GM21360 (cell line): Measurements from ENCODE around the gene RPRD1A.
A peak's percentile ranks its signal among the peaks of the same experiment; 100 is the strongest.
"Not testable (repeated sequence)": the region's sequence is repeated elsewhere in the genome, so short reads cannot be mapped to it uniquely, and the experiment has no call there.

Experiments
- ATAC-seq: cut with Tn5 transposase; IDR thresholded peaks from one replicate; pipeline ENCODE4 v1.9.1; 2021; ENCODE audit warnings: mild to moderate bottlenecking, moderate library complexity; ENCODE audit not compliant: unreplicated experiment

RPRD1A gene

DNA sequence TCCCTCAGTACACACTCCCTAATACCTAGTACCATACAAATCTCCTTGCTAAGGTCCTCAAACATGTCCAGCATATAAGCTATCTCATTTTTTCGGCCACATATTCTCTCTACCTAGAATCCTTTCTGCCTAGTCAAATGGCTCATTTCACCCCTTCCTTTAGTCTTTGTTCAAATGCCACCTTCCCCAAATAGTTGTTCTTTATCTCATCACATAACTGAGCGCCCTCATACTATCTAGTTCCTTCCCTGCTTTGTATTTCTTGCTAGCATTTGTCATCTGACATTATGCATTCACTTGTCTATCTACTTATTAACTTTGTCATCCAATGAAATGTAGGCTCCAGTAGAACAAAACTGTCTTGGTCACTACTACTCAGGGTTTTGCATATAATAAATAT, 35.5 kb downstream of the RPRD1A start:
- no peak for ATAC-seq

DNA sequence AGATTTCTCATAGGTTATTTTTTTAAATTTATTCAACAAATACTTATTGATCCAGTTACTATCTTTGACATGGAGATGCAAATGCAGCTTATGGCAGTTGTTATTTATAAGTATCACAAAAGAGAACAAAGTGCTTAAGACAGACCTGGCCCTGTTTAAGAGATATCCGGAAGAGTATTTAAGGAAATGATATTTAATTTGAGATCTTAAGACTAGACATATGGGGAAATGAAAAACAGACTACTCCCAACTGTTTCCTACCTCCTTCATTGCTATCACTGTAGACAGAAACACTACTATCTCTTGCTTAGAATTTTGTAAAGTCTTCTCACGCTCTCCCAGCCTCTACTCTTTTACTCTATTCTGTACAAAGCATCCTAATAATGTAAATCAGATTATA, 36.0 kb downstream of the RPRD1A start:
- ATAC-seq = no peak

DNA sequence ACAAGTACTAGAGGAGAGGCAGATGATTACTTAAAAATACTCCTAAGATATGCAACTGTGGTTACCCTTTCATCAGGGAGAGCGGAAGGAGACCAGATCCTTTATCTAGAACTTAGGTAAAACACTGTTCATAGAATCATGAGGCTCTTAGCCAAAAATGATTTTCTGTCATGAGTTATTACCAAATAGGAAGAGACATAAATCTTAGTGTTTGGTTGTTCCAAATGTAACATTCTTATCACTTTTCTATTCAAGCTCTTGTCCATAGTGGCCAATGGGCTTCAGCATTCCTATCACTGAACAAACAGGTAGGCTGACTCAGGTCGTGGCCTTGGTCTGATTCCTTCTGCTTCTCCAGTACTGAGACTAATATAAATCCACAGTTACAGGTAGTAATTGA, 38.5 kb downstream of the RPRD1A start:
- ATAC-seq = no peak

DNA sequence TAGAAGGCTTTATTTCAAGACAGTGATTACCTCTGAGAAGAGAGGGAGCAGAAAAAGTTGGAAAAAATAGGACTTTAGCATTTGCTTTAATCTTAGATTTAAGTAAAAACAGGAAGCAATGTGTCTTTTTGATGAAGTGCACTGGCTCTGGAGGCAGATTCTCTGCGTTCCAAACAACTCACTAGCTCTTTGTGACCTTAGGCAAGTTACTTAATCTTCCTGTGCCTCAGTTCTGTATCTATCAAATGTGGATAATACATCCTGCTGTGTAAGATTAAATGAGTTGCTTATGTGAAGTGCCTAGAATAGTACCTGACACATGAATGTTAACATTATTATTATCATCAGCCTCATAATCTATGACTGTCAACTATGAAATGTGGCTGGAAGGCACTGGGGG, 42.3 kb downstream of the RPRD1A start:
- no peak for ATAC-seq

DNA sequence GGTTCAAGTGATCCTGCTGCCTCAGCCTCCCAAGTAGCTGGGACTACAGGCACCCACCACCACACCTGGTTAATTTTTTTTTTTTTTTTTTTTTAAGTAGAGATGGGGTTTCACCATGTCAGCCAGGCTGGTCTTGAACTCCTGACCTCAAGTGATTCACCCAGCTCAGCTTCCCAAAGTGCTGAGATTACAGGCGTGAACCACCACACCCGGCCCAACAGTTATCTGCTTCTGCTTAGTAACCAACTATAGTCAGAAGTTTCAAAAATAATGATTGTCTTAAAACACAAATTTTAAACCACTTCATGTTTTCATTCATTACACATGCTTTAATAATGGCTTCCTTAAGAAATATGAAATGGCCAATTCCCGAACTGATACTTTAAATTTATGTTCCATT, 43.1 kb downstream of the RPRD1A start:
- not testable (repeated sequence) for ATAC-seq

DNA sequence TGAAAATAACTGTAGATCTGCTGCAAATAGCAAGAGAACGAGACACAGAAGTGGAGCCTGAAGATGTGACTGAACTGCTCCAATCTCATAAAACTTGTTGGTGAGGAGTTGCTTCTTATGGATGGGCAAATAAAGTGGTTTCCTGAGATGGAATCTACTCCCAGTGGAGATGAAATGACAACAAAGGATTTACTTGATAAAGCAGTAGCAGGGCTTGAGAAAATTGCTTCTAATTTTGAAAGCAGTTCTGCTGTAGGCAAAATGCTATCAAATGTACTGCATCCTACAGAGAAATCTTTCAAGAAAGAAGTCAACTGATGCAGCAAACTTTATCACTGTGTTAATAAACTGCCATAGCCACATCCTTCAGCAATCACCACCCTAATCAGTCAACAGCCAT, 44.0 kb downstream of the RPRD1A start:
- no peak for ATAC-seq

DNA sequence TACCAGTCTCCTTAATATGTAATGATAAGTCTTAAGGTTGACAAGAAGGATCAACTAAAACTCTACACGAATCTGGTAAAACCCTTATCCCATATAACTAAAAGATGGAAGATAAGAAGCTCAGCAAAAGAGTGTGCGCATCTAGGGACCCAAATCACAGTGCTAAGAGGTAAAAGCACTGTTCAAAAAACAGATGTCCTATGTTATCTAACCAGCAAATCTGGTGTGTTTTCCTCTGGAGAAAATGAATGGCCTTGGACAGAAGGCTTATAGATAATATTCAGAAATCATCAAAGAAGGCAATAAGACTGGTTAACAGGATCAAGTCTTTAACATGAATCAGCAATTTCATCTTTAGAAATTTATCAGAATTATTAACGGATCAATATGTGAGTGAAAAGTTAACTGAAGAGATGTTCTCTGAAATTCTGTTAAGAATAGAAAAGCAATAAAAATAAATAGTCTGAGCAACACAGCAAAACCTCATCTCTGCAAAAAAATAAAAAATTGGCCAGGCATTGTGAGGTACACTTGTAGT, 47.1 kb downstream of the RPRD1A start:
- ATAC-seq = no peak

DNA sequence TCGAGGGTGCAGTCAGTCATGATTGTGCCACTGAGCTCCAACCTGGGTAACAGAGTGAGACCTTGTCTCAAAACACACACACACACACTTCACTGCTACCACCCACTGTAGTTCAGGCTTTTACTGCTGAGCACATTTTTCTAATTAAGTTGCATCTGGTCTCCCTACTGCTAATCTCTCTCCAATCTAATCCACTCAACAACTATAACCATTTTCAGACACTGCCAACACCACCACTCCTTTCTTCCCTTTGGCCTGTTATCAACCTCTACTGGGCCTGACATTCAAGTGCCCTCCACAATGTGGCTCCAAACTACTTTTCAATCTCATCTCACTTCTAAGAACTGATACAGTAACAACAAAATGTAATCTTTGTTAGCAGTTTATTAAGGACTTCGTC, 50.1 kb downstream of the RPRD1A start:
- ATAC-seq = no peak

DNA sequence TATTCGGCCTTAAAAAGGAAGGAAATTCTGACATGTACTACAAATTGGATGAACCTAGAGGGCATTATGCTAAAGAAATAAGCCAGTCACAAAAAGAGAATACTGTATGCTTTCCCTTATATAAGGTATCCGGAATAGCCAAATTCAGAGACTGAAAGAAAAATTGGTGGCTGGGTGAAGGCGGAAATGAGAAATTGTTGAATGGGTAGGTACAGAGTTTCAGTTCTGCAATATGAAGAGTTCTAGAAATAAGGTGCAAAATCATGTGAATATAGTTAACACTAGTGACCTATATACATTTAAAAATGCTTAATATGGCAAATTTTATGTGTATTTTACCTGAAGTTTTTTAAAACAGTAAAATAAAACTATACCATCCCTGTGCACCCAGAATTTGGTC, 51.7 kb downstream of the RPRD1A start:
- ATAC-seq = peak; percentile 80

DNA sequence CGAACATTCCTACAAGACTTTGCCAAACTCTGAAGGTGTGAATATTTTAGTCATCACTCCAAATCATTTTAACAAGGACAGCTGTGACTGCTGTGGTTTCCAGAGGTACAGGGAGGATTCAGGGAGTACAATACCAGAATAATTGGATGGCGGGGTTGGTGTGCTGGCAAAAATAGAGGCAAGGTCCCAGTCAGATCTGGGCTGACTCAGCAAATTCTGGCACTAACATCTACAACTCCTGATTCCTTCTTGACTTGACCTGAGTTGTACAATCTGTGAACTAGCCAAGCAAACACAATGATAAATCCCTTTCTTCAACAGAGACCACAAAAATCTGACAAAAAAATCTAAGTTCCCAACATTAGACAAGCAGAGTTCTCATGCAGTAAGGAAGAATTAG, 54.5 kb downstream of the RPRD1A start:
- no peak for ATAC-seq

DNA sequence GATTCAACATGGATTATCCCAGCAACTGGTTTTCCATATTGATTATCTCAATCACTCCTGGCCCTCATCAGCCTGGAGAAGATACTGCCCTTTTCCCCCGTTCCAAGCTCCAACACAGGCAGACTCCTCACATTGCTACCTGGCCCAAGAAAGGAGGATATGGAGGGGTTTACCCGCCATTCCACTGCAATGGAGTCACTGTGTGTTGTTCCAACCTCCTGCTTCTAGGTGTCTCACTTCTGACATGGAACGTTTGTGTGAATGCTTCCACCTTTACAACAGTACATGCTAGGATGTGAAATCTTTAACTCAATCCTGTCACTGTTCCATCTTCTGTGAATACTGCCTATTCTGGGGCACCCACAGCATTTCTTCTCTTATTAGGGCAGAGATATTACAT, 58.1 kb downstream of the RPRD1A start:
- ATAC-seq = no peak

DNA sequence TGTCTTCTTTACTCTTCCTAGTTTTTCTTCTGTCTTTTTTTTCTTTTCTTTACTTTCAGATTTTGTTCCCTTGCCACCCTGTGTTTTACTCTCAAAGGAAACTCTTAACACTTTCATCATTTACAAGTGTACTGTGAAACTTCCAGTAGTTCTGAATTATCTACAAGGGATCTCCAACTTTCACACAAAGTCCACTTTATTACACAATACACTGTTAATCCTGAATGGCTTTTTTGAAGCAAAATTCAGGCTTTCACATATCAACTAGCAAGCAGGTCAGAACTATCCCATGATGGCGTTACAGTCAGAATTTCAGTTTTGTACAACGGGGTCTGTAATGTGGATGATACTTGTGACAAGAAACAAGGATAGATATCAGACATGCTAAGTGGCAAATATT, 60.4 kb downstream of the RPRD1A start:
- ATAC-seq = no peak

DNA sequence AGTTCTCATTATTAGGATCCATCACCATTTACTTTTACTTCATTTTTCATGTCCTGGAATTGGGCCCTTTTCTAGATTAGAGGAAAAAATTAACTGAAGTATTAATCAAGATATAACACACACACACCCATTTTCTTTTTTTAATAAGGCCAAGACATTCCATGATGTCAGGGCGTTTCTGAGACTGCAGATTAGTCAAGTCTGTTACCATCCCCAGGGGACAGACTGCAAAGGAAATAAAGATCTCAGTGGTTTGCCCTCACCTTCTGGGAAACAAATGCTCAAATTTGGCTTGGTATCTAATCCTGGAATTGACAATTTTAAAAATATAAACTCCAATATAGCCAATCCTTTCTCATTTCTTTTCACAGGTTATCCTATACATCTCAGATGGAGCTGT, 67.4 kb downstream of the RPRD1A start:
- ATAC-seq = no peak

DNA sequence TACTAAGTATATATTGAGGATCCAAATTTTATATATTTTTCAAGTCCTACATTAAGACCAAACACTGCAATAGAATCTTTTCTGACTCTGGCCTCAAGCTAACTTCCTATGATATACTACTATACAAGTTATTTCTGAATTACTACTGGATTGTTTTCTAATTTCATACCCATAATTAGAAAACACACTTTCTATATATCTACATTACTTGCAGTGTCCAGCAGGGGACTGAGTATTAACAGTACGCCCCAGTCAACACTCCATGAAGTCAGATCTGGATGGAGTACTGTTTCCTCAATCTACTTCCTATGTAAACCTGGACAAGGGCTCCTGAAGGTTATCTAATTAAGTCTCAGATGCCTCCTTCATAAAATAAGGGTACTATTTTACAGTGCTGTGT, 68.4 kb downstream of the RPRD1A start:
- no peak for ATAC-seq

DNA sequence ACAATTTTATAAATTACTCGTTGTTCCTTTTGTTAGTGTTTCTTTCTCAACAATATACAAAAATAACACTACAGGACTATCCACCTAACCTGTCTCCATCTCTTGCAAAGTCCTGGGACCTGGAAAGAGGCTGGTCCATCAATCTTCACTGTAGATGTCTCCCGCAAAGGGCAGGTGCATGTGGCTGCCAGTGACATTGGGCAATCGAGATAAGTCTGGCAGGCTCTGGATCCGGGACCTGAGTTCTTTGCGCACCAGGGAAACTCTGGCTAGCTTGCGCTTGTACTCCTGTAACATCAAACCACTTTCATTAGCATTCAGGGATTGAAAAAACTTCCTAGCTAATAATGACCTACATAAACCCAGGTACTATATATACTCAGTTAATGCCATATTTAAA, 74.3 kb downstream of the RPRD1A start:
- no peak for ATAC-seq

DNA sequence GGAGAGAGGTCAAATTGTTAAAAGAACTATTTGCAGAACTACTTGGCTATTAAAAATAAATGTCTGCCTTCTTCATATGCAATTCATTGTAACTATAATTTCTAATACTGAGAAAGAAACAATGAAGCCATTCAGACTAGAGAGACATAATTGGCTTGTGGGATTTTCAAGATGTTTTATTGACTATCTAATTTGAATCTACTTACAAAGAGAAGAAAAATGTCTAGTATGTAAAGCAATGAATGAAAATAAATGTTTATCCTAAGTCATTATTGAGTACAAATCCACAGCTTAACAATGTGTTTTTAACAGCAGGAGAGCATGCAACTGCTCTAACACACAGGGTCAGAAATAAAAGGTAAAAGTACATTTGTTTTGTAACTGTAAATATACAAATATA, 75.7 kb downstream of the RPRD1A start:
- no peak for ATAC-seq

DNA sequence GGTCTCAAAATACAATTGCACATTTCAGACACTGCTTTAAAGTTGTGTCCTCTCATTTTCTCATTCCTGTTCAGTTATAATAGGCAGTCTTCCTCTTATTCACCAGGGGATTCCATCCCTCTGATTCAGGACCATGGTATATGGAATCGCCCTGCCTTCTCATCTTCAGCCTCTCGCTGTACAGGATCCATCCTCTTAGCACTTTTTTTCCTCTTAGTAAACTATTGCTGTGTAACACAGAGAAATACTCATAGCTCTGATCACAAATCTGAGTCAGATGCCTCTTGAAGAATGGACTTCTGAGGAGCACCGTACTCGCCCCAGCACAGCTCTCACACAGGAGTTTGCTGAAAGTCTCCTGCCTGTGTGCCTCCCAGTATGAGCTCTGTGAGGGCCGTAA, 83.5 kb downstream of the RPRD1A start:
- ATAC-seq = no peak

DNA sequence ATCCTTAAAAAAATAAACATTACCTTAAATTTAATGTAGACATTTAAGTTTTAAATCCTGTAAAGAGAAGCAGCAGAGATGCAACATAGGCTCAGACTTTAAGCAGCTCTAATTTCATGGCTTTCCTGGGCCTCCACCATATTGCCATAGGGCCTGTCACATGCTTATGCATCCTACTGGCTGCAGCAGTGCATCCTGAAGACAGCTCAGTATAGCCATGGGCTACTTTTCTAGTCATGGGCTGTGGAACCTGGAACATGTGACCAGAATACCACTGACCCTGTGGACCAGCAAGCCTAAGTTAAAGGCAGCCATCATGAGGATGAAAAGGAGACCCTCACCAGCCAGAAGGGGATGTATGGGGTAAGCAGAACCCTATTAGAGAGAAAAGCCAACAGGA, 84.2 kb downstream of the RPRD1A start:
- ATAC-seq = no peak

DNA sequence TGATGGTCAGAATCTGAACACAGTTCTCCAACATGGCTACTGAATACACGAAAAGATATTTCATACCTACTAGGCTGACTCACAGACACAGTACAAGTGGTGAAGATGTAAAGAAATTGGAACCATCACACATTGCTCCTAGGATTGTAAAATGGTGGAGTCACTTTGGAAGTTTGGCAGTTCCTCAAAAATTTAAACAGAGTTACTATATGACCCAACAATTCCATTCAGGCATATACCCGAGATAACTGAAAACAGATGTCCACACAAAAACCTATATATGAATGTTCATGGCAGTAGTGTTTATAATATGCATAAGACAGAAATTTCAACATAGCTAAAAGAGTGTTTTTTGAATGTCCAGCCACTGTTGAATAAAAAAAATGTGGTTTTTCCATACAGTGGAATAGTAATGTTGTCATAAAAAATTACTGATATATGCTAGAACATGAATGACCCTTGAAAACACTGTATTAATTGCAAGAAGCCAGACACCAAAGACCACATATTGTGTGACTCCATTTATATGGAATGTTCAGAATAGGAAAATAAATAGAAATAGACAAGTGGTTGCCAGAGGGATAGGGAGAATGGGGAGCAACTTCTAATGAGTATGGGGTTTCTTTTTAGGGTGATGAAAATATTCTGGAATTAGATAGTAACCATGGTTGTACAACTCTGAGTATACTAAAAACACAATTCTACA, 84.8 kb downstream of the RPRD1A start:
- ATAC-seq = no peak

DNA sequence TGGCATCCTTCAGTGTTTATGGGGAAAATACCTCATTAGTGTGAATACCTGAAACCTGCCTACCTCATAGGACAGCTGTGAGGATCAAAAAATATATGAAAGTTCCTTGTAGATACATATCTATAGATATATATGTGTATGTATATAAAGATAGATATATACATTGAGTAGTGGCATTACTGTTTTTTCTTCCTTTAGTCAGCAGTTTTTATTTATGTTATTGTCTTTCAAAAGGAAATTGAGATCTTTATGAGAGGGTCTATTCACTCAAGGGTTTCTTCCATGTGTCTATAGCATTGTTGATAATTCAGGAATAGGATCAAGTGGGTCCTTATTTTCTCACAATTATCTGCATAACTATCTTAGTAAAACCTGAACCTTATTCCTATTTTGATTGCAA, 88.2 kb downstream of the RPRD1A start:
- no peak for ATAC-seq

DNA sequence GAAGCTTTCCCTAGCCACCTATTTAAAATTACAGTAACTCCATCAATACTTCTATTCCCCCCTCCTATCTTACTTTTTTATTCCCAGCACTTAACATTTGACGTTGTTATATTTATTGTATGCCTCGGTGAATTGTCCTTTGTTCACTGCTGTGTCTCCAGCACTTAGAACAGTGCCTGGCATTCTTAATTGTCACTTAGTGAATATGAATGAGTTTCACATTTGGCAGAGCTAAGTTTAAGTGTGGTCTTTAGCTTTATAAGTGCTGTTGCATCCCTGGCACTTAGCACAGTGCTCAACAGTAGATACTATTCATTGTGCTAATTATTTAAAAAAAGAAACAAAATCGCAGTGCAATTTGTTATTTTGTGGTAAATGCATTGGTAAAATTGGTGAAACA, 93.2 kb downstream of the RPRD1A start:
- no peak for ATAC-seq

DNA sequence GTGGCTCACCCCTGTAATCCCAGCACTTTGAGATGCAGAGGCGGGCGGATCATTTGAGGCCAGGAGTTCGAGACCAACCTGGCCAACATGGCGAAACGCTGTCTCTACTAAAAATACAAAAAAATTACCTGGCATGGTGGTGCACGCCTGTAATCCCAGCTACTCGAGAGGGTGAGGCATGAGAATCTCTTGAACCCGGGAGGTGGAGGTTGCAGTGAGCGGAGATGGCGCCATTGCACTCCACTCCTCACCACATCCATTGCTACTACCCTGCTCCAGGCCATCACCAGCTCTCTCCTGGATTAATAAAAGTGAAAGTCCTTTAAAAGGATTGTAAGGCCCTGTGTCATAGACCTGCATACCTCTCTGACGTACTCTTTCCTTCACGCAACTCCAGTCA, 93.7 kb downstream of the RPRD1A start:
- ATAC-seq = no peak
